ENCODE results near the gene CMTM8.
A peak's percentile ranks its signal among the peaks of the same experiment; 100 is the strongest.

The CMTM8 gene

DNA sequence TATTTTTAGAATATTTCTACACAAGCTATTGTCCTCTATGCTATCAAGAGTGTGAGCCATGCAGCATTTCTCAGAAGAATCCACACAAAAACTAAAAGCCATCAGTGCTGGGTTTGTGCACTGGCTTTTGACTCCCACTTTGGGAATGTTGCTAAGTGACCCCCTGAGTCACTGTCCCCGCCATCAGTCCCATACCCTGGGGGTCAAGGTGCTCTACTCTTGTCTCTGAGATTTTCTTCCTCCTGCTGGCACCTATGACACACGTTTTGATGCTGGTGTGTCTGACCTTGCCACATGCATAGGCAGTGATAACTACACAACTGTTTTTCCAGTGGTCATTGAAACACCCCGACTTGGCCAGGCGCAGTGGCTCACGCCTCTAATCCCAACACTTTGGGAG, 173.0 kb downstream of the CMTM8 start:
- Mint-ChIP-seq H3K27ac (no peak overlapping the region), H3K27me3 (no peaks in the 10 kb centered on the region), H3K36me3 (ENCODE audit: low read depth) (peaks cover 8% of the 10 kb centered on the region), H3K4me3 (no peak overlapping the region), H3K9me3 (no peaks in the 10 kb centered on the region), H3K4me1 (ENCODE audit: low read depth) (peaks cover 68% of the 10 kb centered on the region)
- no peak for DNase-seq

DNA sequence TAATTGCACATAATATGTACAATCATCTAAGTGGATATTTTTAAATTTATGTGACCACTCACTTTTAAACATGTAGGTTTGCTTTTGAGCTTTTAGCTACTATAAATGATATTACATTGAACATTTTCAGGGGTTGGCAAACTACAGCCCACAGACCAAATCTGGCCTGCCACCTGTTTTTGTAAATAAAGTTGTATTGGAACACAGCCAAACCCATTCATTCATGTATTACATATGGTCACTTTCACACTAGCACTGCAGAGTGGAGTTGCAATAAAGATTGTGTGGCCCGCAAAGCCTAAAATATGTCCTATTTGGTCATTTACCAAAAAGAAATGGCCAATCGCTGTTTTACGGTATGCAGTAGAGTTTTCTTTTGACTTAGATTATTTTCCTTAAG, 174.4 kb downstream of the CMTM8 start:
- Mint-ChIP-seq H3K27ac (peak overlapping the region; percentile 66), H3K9me3 (no peaks in the 10 kb centered on the region), H3K36me3 (ENCODE audit: low read depth) (peaks cover 7% of the 10 kb centered on the region), H3K4me1 (ENCODE audit: low read depth) (peaks cover 67% of the 10 kb centered on the region), H3K4me3 (no peak overlapping the region), H3K27me3 (no peaks in the 10 kb centered on the region)
- DNase-seq: no peak

DNA sequence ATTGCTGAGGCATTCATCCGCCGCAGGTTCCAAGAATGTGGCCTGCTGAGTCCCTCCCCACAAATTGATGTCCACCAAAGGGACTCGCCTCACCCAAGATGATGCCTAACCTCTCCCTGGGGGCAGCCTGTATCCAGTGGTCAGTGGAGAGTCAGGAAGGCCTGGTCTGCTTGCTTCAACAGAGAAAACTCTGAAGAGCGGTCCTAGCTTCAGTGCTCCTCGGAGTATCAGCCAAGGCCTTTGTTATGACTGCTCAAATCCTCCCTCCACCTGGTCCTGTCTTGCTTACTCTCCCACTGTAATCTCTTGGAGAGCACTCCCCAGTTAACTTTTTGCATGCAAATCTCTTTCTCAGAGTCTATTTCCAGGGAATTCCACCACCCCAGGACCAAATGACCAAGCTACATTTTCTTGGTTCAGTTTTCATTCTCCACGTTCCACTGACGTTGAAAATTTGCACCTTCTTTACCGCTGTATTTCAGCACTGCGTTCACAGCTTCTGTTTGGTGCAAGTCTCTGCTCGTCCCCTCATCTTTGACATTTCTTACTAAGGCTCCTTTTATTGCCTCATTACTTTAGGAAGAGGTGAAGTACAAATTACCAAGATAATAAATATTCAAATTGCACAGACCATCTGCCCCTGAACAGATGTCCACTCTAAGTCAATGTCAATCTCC, 175.5 kb downstream of the CMTM8 start:
- Mint-ChIP-seq H3K9me3 (no peaks in the 10 kb centered on the region), H3K4me3 (peak overlapping the region; percentile 18), H3K36me3 (ENCODE audit: low read depth) (peaks cover 4% of the 10 kb centered on the region), H3K27me3 (no peaks in the 10 kb centered on the region), H3K4me1 (ENCODE audit: low read depth) (peaks cover 70% of the 10 kb centered on the region), H3K27ac (peak overlapping the region; percentile 93)
- DNase-seq: no peak

DNA sequence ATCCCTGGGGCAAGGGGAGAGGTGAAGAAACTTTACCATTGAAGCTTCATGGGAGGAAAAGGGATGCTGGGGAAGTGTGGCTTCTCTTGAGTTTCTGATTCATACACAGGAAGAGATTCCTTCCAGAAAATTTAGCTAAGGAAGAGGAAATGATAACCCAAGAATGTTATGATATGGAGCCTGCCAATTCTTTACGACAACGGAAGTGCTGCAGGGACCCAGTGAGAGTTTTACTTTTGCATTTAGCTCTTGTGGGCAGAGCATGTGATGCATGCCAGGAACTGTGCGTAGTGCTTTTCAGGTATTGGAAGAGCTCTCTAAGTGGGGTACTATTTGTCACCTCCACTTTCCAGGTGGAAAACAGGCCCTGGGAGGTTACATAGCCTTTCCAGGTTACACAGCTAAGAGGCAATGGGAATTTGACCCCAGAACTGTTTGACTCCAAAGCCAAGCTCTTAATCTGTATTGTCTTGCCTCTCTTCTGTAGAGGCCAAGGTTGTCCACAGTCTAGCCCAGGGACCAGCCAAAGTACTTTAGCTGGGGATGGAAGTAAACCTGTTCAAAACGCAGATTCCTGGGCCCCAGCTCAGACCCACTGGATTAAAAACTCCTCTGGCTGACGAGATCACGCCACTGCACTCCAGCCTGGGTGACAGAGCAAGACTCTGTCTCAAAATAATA, 176.2 kb downstream of the CMTM8 start:
- peaks cover 2% of the 10 kb centered on the region for H3K36me3 Mint-ChIP-seq (ENCODE audit: low read depth)
- H3K4me3 Mint-ChIP-seq: peak overlapping the region; percentile 18
- H3K4me1 Mint-ChIP-seq (ENCODE audit: low read depth): peaks cover 72% of the 10 kb centered on the region
- no peak for DNase-seq
- peak overlapping the region; percentile 93 for H3K27ac Mint-ChIP-seq
- H3K27me3 Mint-ChIP-seq: no peaks in the 10 kb centered on the region
- no peaks in the 10 kb centered on the region for H3K9me3 Mint-ChIP-seq

DNA sequence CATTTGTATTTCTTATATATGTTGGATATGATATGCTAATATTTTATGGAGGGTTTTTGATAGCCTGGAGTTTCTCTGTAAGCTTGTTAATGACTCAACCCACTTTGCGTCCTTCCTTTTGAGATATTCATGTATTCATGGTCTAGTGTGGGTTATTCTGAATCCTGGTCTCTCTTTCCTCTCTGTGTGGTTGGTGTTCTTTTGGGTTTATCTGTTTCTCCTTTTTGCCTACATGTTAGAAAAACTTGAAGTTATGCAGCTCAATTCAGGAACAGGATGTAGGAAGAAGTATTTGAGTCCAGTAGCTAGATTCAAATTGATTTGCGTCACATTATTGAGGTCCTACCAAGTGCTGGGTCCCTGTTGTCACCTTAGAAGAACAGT, 181.3 kb downstream of the CMTM8 start:
- no peak for DNase-seq

More for the DNA sequence above, 181.3 kb downstream of the CMTM8 start:
- Mint-ChIP-seq H3K27ac (peak overlapping the region; percentile 87), H3K36me3 (ENCODE audit: low read depth) (peaks cover 3% of the 10 kb centered on the region), H3K4me1 (ENCODE audit: low read depth) (peaks cover 93% of the 10 kb centered on the region), H3K27me3 (no peaks in the 10 kb centered on the region), H3K9me3 (no peaks in the 10 kb centered on the region), H3K4me3 (peak overlapping the region; percentile 63)

All from activated T-cell treated with anti-CD3 and anti-CD28 coated beads, Interleukin-2, amount 50 U/mL, for 24 hours (primary cell).